ENCODE results near the gene AKAP13.

AKAP13 gene

GRCh38 chr15:85542895-85543331 lies 162.5 kb downstream of the AKAP13 start:
- DNase-seq: no peak

GRCh38 chr15:85543741-85544155 lies 163.3 kb downstream of the AKAP13 start:
- DNase-seq: peak; percentile 26

DNA sequence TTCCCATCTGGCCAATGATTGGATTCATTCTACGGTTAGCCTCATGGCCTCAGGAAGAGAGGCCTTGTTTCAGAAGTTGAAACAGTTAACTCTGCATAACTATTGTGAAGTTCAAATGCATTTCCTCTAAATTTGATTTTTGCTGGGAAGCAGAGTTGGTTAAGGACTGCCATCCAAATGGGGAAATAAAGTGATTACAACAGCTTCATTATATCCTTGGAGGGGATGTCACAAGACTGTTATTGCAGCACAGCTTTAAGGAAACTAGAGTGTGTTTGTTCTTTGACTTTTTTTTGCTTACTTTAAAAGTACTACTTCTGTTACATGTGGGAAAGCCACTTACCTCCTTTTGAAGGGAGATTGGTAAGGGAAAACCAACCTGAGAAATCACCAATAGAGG lies 164.8 kb downstream of the AKAP13 start:
- peak; percentile 87 for DNase-seq

DNA sequence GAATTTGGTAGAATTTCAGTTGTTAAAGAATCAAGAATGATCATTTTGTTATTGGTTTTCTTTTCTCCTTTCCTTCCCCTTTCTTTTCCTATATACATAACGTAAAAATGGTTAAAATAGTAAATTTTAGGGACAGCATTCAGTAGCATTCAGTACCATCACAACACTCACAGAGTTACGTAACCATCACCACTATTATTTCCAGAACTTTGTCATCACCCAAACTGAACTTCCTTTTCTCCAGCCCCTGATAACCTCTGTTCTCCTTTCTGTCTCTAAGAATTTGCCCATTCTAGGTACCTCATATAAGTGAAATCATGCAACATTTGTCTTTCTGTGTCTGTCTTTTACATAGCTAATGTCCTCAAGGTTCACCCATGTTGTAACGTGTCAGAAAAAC lies 165.3 kb downstream of the AKAP13 start:
- DNase-seq: peak; percentile 86

- DNase-seq: no peak
These were observed 167.0 kb downstream of the AKAP13 start for GRCh38 chr15:85547386-85547785.

DNA sequence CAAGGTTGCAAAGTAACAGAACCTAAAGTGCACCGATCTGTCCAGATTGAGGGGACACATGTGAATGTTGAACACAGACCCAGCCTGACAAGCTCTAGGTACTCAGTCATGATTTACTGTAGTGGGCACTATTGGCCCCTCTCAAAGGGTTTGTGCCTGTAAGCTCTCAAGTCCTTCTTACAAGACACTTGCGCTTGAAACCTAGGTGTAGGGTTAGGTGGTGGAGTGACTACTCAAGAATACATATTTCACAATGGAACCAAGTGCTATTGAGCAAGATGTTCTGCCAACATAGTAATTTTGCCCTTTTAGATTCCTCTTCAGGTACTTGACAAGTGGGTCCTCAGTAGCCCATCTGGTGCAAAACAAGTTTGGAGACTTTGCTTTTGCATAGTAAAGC lies 169.9 kb downstream of the AKAP13 start:
- no peak for DNase-seq

DNA sequence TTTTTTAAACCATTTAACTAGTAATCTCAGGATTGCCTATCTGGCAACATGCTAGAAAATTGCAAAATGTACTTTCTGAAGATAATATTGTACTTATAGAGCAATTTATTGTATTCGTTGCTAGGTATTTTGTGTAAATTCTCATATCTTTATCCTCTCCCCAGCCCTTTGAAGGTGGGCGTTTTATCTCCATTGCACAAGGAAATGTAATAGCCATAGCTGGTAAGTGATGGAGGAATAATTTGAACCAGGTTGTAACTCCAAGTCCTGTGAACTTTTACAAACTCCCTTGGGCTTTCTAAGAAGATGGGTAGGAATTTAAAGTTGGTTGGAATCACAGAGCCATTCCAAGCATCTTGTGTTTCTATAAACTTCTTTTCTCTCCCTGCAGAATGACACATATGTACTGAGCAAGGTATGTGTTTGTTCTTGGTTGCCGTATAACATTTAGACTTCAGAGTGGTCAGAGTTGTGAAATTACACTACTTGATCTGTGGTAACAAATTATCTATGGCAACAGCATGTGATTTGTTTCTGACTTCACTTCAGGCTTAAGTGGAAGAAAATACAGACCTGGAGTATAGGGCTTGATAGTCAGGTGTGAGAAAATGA lies 170.9 kb downstream of the AKAP13 start:
- peak; percentile 53 for DNase-seq

- peak; percentile 82 for DNase-seq
These were observed 174.6 kb downstream of the AKAP13 start for GRCh38 chr15:85554852-85555521.

GRCh38 chr15:85555875-85556617 lies 175.6 kb downstream of the AKAP13 start:
- DNase-seq: no peak

DNA sequence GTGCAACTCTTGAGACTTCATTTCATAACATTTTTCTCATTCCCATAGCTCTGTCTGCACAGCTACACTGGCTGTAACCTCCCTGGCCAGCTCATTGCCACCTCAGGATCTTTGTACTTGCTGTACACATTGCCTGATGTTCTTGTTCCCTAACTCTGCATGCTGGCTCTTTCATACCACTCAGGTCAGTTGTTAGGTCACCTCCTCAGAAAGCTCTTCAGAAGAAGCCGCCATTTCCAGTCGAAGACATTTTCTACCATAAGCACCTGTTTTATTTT lies 176.2 kb downstream of the AKAP13 start:
- DNase-seq: no peak

- DNase-seq: no peak
These were observed 177.0 kb downstream of the AKAP13 start for GRCh38 chr15:85557385-85557784.

GRCh38 chr15:85558848-85559247 lies 178.4 kb downstream of the AKAP13 start:
- no peak for DNase-seq

DNA sequence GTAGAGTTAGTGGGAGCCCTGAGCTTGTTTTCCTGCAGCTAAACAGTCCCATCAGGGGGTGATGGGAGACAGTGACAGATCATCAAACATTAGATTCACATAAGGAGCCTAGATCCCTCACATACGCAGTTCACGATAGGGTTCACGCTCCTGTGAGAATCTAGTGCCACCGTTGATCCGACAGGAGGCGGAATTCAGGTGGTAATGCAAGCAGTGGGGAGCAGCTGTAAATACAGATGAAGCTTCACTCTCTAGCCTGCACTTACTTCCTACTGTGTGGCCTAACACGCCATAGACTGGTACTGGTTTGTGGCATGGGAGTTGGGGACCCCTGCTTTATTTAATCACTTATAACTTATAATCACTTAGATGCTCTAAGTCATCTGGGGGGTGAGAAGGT lies 179.1 kb downstream of the AKAP13 start:
- no peak for DNase-seq

DNA sequence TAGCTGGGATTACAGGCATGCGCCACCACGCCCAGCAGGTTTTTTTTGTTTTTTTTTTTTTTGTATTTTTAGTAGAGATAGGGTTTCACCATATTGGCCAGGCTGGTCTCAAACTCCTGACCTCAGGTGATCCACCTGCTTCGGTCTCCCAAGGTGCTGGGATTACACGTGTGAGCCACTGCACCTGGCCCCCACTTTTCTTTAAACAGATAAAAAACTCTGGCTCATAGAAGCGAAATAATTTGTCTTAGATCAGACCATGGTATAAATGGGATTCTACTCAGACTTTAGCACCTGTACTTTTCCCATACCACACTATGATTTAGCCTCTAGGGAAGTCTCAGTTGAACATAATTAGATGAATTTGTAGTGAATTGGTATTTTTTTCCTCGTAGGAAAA lies 182.4 kb downstream of the AKAP13 start:
- DNase-seq: no peak

DNA sequence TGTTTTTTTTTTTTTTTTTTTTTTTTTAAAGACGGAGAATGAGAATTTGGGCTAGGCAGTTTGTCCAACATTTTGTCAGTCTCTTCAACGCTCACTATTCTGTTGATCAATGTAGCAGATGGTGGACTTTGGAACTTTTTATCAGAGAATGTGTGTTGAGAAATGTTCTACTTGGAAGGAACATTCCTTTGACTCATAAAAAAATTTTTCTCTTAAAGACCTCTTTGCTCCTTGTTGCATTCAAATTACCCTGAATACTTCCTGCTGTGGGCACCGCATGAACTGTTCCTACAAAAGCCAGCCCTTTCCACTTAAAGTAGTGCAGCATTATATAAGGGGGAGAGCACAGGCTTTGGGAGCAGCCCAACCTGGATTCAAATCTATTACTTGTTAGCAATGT lies 182.9 kb downstream of the AKAP13 start:
- no peak for DNase-seq

GRCh38 chr15:85563731-85564130 lies 183.3 kb downstream of the AKAP13 start:
- DNase-seq: no peak

DNA sequence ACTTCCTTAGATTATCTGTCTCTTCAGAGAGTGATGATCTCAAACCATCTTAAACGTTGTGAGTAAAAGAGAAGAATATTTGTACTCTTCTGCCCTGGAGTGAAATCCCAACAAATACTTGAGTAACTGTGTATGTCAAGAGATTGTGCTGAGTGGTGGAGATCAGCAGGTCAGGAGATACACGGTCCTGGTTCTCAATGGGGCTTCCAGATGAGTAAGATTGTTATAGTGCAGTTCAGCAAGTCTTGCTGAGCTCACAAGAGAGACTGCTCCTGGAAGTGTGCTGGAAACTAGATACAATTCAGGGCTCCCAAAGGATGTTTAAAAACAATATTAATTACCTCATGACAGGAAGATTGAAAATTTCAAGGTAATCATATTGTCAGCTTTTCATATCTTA lies 184.3 kb downstream of the AKAP13 start:
- DNase-seq: no peak

DNA sequence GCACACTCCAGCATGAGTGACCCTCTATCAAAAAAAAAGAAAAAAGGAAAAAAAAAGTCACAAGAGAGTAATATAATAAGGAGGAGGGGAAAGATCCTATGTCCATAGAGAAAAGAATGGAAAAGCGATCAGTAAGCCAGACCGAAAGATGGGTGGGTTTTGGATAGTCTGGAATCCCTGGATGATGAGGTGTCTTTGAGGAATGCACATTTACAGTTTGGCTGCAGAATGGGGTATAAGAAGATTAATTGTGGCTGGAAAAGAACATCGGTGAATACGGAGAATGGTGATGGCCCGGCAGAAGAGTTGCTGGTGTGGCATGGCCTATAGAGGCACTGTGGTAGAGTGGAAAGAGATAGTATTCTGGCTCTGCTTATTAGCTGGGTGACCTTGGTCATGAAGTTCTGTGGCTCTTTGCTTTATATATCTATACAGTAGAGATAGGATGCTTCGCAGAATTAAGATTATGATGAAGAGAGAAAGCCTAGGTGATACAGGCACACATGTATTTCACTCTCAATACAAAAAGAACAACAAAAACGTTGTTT lies 187.9 kb downstream of the AKAP13 start:
- DNase-seq: no peak

- peak; percentile 52 for DNase-seq
These were observed 189.9 kb downstream of the AKAP13 start for GRCh38 chr15:85570336-85570735.

- no peak for DNase-seq
These were observed 191.4 kb downstream of the AKAP13 start for GRCh38 chr15:85571780-85572179.

GRCh38 chr15:85576392-85576791 lies 196.0 kb downstream of the AKAP13 start:
- no peak for DNase-seq

- DNase-seq: peak; percentile 59
These were observed 198.7 kb downstream of the AKAP13 start for GRCh38 chr15:85578941-85579701.

DNA sequence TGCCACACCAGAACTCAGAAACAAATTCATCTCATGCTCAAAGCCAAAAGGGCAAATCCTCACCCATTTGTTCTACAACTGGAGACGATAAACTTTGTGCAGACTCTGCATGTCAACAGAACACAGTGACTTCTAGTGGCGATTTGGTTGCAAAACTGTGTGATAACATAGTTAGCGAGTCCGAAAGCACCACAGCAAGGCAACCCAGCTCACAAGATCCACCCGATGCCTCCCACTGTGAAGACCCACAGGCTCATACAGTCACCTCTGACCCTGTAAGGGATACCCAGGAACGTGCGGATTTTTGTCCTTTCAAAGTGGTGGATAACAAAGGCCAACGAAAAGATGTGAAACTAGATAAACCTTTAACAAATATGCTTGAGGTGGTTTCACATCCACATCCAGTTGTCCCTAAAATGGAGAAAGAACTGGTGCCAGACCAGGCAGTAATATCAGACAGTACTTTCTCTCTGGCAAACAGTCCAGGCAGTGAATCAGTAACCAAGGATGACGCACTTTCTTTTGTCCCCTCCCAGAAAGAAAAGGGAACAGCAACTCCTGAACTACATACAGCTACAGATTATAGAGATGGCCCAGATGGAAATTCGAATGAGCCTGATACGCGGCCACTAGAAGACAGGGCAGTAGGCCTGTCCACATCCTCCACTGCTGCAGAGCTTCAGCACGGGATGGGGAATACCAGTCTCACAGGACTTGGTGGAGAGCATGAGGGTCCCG lies 199.7 kb downstream of the AKAP13 start:
- DNase-seq: no peak

All from GF-D8 (cell line).